Tongue (tissue), 2 donors: Measurements from ENCODE around the gene CALY. TPM values are rescaled to one million over a fixed set of nuclear protein-coding genes. Genes with fewer than 3 reads are reported as not detected.

Experiments used
- DNase-seq: peaks from one replicate; pipeline ENCODE4 v3.0.0-alpha.2; 2015
- total RNA-seq: library from RNA; depleted of rRNA; stranded (reverse); fragments of >200 nt; gene quantifications from one replicate; pipeline ENCODE4 v1.2.3, GENCODE V29; 2014

CALY gene
- total RNA-seq, 1 donor from 2014 or later: not detected

DNA sequence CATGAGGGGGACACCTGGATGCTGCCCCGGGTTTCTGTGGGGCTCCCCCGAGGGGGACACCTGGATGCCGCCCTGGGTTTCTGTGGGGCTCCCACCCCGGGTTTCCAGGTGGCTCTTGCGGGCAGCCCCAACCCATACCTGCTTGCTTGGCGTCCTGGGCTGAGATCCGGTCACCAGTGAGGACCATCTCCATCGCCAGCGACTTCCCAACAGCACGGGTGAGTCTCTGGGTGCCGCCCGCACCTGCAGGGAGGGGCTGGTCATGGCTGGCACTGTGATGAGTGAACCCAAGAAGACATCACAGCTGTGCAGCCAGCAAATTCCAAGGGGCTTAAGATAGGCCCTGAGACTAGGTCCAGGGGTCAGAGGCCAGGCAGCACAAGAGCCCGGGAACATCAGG is 30.1 kb upstream of the CALY start:
- DNase-seq: no peak

DNA sequence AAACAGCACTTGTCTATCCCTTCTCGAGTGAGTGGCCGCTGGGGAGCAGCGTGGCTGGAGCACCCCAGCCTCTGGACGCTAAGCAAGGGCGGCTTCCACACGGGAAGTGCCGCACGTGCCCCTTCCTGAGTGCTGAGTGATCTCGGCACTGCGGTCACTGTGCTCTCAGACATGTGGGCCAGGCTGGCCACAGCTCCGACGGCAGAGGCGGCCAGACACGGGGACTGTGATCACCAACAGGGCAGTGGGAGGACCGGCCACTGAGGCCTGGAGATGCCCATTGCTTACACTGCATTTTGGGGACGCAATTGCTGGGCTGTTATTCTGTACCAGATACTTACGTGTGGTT is 29.4 kb upstream of the CALY start:
- DNase-seq: no peak

DNA sequence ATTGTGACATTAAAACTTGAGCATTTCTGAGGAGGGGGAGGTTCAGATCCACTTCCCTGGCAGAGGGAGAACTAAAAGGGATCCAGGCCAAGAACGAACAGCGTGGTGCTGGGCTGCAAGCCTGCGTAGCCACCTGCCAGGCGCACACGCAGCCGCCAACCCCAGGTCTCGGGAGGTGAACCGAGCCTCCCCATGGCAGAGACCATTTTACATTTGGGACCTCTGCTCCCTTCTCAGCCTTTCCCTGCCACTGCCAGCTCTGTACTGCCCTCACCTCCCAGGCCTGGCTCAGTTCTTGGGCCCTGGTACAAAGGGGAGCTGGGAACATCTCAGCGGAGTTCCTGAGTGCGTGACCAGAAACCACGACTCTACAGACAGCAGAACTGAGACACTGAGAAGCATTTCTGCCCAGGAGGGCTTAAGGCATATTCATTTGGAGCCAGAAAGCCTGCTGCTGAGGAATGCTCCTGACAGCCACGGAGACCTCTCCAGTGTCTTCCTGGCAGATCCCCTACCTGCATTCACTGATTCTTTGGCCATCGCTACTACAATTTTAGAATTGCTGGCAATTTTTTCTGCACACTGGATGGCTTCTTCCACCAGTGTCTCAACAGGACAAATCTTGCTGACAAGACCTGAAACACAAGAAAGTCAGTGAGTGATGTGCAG is 28.9 kb upstream of the CALY start:
- no peak for DNase-seq

DNA sequence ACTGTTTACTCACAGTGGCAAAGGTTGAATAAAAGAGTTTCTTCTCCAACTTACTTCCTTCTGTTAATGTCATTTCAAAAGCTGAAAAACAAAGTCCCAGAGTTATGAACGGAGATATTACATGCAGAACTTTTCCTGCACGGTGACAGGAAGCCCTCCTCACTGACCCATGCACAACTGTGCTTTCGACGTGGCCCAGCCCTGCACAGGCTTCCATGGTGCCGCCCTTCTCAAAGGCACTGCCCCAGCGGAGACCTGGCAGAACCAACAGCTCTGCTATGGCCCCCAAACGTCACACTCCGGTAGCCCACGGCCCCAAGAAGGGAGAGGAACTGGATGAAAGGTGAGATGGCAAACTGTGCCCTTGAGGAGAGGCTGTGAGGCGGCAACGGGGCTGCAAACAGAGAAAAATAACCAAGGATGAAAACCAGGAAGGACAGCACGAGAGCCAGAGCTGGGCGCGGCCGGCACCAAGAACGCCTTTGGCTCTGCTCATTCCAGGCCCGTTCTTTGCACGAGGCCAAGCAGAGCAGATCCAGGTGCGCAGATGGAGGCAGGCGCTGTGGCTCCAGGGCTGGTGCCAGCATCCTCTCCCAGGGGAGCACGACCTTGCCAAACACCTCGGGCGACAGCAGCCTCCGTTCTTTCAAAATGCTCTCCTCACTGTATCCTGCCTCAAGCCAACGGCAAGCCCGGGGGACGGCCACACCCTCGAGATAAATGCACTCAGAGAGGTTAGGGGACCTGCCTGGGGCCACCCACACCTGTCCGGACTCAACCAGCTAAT is 28.1 kb upstream of the CALY start:
- DNase-seq: no peak

DNA sequence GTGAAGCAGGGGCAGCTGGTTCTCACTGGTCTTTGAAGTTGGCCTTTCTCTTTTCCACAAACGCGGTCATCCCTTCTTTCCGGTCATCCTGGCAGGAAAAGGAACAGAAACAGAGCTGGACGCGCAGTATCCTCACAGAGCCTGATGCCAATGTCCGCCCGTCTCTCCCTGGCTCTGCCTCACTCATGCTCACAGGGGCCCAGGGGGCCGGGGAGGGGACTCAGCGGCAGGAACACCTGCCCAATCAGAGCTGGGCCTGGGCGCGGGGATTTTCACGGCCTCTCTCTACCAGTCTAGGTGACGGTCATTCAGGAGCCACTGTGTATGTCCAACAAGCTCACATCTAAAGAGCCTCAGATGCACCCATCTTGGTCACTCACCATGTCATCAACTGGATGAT is 26.1 kb upstream of the CALY start:
- no peak for DNase-seq

DNA sequence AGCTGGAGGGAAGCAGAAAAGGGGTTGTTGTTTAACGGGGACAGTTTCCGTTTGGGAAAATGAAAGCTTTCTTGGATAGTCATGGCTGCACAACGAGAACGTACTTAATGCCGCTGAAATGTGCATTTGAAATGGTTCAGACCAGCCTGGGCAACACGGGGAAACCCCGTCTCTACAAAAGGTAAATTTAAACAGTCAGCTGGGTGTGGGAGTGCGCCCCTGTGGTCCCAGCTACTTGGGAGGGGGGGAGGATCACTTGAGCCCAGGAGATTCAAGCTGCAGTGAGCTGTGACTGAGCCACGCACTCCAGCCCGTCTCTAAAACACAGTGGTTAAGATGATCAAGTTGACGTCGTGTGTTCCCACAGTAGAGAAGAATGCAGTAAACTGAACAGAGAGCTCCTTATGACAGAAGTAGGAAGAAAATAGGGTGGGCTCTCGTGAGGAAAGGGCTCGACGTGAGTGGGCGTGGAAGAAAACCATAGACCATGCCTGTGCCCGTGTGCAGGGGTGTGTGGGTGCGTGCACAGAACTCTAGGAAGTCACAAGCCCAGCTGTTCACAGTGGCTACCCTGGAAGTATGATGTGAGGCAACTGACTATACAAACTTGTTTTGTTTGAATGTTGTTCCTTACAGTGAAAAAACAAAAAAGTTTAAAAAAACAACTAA is 25.2 kb upstream of the CALY start:
- DNase-seq: no peak

DNA sequence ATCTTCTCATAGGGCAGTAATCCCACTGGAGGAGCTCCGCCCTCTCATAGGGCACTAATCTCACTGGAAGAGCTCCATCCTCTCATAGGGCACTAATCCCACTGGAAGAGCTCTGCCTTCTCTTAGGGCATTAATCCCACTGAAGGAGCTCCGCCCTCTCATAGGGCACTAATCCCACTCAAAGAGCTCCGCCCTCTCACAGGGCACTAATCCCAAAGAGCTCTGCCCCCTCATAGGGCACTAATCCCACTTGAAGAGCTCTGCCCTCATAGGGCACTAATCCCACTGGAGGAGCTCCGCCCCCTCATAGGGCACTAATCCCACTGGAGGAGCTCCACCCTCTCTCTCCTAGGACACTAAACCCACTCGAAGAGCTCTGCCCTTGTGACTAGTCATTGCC is 24.5 kb upstream of the CALY start:
- DNase-seq: no peak

DNA sequence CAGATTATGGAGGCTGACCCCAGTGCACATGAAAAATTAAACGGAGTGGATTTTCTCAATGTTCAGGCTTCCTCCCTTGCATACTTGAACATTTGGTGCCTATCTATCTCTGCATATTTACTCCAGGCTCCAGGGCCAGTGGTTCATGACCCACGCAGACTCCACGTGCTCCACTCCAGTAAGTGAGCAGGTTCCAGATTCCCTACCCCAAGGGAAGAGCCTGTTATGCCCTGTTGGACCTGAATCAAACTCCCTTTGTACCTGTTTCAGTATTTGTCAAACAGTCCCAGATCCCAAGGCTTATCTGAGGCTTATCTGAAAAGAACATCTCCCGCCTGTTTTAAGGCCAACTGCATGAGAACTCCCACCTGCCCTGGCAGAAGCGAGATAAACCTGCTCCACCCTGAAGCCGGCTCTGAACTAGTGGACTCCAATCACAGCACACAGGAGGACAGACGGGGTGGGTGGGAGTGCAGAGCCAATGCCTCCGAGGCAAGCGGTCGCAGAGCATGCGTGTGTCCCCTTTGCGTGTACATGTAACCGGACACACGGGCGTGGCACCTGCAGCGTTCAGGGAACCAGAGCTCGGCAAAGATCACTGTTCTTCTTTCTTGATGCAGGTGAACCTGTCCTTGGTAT is 23.4 kb upstream of the CALY start:
- DNase-seq: no peak

DNA sequence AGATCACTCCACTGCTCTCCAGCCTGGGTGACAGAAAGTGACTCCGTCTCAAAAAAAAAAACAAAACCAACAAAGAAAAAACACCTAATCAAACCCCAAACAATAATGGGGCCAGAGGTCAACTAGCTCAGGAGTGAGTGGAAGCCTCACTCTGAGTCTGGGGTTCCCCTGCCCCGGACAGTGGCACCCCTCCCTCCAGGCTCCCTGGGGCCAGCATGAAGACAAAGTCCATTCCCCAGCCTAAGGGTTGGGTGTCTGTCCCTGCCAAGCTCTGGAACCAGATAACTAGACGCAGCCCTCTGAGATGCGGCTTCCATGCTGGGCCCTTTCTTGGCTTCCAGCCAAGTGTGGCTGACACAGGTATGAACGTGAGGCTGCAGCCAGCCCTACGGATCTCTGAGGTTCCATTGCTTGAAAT is 22.9 kb upstream of the CALY start:
- no peak for DNase-seq

DNA sequence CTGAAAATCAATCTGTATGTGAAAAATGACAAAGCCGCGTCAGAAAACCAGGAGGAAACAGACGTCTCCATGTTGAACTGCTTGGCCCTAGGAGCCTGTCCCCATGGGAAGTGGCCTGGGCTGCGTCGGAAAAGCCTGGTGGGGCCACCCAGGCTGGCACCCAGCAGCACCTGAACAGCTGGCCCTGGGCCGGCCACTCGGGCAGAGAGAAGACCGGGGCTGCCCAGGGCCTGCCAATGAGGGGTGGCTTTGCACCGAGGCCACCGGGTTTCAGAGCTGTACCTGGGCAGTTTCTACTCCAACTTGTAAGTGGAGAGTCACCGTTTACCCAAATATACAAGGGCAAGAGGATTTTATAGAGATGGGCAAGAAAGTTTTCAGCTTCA is 22.2 kb upstream of the CALY start:
- DNase-seq: no peak

DNA sequence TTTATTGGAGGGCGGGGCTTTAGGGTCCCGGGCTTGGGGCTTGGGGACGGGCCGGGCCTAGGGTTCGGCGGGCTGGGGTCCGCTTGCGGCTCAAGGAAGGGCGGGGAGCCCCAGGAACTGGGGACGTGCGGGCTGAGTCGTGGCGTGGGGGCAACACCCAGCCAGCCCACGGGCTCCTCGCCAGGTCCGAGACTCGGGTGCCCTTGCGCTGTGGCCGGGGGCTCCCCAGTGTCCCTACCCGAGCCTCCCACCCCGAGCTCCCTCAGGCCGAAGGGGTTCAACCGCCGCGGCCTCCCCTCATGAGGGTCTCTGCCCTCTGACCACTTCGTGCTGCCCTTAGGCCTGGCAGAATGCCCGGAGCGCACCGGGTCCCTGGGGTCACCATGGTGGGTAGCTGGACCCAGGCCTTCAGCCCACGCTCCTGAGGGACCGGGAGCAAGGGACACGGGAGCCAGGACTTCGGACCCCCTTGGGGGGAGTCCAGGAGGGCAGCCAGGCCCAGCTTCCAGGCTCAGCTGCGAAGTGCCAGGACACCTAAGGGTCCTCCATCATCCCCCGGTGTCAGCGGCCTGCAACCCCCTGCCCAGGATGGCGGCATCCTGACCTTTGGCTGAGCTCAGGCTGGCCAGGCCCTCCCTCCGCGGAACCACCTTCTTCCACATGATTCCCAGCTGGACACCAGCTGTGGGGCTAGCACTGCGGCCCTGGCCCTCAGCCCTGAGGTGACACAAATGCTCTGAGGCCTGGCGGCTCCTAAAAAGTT is 21.6 kb upstream of the CALY start:
- DNase-seq: no peak

DNA sequence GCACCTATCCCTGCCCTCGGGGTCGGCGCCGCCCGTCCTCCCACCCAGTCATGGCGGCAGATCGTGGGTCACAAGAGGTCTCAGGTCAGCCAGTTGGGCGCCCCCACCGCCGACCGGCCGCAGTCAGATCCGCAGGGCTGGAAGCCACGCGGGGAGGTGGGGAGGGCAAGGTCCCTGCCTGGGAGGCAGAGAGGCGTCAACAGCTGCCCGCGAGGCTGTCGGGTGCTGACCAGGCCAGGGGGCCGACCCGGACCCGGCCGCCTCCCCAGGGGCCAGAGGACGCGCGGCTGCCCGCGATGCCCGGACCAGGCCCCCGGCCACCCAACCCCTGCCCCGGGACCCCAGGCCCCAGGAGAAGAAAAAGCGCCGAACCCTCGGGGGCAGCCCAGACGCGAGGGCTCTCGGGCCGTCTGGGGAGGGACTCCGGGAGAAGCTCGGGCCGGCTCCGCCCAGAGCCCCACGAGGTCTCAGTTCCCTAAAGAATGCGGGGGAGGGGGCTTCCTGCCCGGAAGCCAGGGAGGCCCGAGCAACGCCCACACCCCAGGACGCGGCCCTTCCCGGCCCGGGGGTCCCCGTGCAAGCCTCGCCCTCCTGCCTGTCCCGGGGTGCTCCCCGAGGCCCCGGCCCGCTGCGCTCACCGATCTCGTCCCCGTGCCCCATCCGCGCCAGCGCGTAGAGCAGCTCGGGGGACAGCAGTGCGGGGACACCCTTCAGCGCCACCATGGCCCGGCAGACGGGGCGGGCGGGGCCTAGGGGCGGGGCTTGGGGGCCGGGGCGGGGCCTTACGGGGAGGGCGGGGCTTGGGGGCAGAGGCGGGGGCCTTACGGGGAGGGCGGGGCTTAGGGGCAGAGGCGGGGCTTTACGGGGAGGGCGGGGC is 20.8 kb upstream of the CALY start, which contains the start of gene FUOM:
FUOM (minus strand) TSS at position 735 of the 877 bp plus-strand sequence; CDS start at position 723, 12 bp downstream.
- DNase-seq: peak; percentile 71

DNA sequence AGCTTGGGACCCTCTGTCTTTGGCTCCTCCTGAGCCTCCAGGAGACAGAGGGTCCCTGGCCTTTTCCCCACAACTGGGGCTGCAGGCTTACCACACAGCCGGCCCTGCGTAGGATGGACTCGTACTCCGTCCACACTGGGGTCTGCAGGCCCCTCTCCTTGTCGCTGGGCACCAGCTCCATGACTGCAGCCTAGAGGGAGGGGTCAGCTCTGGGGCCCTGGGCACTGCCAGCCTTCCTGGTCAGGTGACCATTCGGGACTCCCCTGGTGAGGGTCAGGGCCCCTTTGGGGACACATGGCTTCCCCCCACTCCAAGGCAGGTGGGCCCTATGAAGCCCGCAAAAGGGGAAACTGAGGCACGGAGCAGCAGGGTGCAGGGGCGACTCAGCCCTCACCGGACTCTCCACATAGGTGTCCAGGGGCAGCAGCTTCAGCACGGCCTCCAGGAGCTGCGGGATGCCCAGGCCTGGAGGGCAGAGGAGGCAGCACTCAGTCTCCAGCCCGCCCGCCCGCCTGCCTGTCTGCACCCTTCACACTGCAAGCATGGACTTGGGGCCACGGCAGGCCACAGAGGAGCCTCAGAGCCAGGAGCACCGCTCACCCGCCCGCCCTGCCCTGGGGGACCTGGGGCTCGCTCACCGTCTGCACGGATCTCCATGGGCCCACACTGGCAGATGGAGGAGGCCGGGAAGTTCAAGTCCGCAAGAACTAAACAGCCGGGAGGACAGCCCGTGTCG is 20.0 kb upstream of the CALY start:
- DNase-seq: no peak

DNA sequence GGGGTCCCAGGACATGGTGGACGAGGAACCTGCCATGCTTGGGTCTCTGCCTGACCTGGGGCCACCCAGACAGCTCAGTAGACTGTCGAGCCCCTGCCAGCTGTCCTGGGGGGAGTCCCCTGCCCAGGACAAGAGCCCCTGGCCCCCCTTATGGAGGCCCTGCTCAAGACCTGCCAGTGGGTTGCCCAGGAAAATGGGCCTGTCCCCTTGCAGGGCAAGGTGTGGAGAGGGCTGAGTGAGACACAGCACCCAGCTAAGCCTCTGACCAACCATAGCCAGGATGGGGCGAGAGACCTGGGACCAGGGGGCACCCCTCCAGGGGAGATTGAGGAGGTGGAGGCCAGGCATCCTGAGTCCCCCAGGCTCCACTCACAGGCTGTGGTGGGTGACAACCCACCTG is 19.3 kb upstream of the CALY start:
- no peak for DNase-seq

DNA sequence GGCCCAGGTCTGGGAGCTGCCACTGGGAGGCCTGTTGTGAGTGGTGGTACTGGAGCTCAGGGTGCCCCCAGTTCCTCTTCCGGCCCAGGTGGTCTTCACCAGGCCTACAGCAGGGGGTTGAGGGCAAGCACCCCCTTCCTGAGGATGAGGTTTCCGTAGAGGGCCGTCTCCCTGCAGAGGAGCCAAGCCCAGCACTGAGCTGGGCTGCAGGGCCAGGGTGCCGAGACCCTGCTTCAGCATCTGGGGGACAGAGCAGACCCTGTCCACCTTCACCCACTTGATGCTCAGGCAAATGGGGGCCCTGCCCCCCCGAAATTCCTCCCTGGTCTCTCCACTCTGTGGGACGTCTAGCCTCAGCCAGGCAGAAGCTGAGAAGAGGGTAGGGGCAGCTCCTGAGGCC is 18.6 kb upstream of the CALY start:
- DNase-seq: no peak

DNA sequence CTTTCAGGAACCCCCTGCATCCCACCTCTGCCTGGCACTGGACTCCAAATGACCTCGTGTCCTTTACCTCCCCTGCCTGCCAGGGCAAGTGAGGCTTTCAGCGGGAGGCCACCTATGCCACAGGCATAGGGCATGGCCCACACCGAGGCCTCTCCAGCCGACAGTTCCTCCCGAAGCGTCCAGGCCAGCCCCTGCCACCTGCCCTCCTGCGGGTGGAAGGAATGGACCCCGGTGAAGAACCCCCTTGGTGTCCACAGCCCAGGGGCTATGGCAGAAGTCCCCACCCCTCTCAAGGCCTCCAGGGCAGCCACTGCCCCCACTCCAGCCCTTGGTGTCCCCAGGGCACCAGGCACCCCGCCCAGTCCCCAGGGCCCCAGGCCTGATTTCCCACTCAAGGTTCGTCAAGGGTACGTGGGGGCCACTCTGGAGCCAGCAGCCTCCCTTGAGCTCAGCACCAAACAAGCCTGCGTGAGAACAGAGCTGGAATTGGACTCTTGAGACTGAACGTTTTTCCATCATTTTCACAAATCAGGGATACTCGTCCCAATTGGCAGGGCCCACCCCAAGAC is 18.1 kb upstream of the CALY start:
- no peak for DNase-seq

DNA sequence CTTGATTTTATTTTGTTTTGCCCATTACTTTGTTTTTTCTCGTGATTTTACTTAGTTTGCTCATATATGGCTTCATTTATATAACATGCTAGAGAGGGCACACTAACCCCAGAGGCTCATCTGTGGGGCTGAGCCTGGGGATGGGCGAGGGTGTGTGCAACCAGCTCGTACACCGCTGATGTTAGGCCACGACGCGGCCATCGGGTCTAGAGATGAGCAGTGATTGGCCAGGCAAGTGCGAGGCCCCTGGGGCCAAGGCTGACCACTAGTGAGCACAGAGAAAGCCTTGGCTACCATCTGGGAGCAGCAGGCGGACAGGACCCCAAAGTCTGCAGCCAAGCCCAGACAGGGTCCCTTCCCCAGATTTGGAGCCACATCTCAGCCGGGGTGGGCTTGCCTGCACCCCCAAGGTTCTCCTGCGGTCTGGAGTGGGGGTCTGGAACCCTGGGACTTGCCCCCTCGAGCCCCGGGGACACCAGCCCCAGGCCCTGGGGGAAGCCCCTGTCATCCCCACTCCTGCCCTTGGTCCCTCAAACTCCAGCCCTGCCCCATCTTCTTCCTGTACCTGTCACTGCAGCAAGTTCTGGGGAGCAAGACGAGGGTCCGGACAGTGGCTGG is 17.4 kb upstream of the CALY start:
- DNase-seq: no peak

DNA sequence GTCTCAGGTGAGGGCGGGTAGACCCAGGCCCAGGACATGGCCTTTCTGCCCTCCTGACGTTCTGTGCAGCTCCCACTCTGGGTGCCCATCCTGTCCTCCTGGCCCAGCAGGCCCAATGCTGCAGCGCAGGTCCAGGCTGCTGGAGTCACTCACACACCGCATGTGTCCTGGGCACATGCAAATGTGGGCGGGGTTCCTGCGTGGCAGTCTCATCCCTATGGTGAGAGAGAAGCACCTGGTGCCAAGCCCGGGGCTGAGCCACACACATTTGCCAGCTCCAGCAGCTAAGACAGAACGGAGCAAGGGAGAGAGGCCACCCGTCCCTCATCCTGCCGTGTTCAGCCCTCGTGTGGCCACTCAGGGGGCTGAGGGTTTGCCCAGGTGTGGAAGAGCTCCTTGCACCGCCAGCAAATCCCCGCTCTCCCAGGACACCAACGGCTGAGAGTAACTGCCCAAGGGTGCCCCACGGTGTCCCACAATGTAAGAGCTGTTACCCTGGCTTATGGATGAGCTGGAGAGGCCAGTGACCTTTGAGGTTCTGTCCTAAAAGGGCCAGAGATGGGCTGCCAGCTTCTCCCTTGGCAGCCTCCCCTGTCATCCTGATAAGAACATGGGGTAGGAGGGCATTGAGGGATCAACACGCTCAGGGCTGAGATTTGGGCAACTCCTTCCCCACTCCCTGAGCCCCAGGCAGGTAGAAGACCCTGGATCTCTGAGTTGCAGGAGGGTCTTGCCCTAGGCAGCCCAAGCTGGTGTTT is 16.7 kb upstream of the CALY start:
- DNase-seq: no peak
